Measurements from ENCODE around the gene SPSB1.
A peak's percentile ranks its signal among the peaks of the same experiment; 100 is the strongest.
"Not testable (repeated sequence)": the region's sequence is repeated elsewhere in the genome, so short reads cannot be mapped to it uniquely, and the experiment has no call there.

The SPSB1 gene

GRCh38 chr1:9369964-9370788, 77.5 kb downstream of the SPSB1 start:
- no peak for DNase-seq

DNA sequence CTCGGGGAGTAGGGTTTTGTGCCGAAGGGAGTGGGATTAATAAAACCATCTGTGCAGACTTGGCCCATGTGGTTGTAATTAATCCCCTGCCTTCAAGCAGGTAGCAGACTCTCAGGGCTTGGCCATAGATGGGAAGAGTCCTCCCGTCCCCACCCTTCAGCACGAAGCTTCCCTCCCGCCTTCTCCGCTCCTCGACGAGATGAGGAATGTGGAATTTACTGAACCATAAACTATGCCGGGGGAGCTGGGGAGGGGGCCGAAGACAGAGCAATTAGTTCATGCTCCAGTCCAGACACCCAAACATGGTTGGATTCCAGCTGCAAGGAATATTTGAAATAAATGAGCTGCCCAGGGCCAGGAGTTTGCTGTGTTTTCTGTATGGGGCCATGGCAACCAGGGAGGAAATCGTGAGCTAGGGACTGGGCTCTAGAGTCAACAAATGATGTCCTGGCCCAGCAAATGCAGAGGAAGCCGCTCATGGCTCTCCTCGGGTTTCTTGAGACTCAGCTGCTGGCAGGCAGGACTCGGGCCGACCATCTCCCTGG, 78.8 kb downstream of the SPSB1 start:
- no peak for DNase-seq

DNA sequence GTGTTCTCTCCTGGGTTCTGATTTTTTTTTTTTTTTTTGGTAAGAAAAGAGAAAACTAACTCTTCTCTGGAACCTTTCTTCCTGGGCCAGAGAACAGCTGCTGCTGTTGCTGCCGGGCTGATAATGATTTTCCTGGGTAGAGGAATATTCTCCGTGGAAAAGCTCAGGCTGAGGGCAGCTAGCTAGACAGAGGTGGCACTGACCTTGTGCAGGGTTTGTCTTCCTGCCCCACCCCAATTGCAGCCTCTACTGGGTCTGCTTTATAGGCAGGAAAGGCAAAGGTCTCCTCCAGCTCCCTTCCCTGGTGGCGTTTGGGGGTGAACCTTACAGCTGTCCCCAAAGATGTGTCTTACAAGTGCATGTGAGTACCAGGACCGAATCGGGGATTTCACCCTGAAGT, 79.3 kb downstream of the SPSB1 start:
- DNase-seq = no peak

GRCh38 chr1:9373619-9374018, 80.9 kb downstream of the SPSB1 start:
- DNase-seq = no peak

DNA sequence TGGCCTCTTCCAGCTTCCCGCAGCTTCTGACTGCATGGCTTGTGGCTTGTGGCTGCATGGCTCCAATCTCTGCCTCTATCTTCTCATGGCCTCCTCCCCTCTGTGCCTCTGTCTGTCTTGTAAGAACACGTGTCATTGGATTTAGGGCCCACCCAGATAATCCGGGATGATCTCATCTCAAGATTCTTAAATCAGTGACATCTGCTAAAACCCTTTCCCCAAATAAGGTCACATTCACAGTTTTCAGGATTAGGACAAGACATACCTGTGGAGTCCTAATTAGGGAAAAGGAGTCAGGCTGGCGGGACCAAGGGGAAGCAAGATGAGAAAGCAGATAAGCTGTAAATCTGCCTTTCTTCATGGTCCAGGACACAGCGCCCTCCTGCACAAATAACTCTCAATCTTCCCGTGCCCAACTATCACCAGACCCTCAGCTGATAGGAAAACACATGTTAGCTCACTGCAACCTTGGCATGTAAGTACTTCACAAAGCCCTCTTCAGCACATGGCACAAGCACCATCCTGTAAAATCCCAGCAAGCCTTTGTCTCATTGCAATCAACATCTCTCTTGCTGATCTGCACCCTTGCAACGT, 82.2 kb downstream of the SPSB1 start:
- DNase-seq = no peak

GRCh38 chr1:9375912-9376311, 83.2 kb downstream of the SPSB1 start:
- no peak for DNase-seq

GRCh38 chr1:9376430-9376829, 83.7 kb downstream of the SPSB1 start:
- no peak for DNase-seq

- no peak for DNase-seq
Observed at GRCh38 chr1:9376886-9377333, 84.2 kb downstream of the SPSB1 start.

DNA sequence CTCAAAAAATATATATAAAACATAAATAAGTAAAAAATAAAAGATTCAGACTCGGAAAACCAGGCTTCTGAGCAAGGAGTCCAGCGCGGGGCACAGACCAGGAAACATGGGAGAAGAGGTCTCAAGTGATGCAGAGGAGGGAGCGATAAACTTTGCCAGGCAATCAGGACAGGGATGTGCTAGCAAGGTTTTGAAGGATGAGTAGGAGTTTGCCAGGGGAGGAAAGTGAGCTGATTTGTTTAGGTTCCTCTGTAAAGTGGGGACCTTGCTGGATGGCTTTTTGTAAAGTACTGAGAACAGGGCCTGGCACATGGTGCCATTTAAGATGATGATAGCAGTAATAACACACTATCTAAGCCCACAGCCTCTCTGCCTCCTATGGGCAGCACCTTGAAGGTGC, 86.1 kb downstream of the SPSB1 start:
- no peak for DNase-seq

- no peak for DNase-seq
Observed at GRCh38 chr1:9380711-9381110, 88.0 kb downstream of the SPSB1 start.

DNA sequence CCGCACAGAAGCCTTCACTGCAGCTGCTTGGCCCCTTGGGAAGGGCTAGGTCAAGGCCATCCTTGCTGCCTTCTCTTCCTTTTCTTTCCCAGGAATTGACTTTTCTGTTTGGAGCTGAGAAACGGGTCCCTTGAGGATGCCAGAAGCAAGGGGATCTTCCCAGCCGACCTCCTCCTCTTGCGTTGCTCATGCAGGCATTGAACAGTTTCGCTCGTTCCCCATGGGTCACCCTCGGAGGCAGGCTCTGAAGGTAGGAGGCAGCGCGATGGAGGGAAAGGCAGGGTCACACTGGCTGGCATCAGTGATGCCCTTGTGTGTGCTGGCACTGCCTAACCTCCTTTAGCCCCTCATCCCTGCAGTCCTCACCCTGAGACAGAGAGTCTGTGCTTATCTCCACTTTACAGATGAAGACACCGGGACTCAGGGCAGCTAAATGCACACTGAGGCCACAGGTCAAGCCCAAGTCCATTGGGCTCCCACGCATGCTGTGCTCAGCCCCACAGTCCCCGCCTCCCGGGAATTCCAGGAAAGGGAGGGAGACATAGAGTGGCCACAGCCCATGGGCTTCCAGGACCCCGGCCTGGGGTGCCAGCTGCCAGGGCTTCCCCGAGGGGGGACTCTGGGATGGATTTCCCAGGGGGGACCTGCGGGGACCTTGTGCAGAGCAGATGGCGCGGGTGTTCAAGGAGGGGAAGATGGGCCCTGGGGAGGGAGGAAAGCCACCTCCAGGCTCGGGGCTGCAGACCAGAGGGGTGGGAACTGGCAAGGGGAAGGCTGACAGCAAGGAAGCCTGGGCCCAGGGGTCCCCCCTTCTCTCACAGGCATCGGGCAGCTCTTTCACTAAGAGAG, 90.2 kb downstream of the SPSB1 start:
- no peak for DNase-seq

DNA sequence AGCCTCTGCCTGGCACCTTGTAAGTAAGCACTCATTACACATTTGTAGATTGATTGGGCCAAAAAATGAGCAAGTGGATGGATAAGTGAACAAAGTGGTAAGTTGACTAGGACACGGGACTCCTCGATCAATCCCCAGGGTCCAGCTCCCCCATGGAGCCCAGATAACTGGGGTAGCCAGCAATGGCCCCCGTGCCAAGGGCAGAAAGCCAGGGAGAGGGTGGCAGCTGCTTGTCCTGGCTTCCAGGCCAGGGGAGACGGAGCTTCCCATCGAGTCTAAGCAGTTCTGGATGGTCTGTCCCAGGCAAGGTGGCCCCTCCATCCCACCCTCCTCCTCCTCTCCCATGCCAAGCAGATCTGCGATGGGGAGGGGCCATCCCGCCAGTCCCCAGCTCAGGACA, 91.4 kb downstream of the SPSB1 start:
- no peak for DNase-seq

- DNase-seq = no peak
Observed at GRCh38 chr1:9384751-9385245, 92.1 kb downstream of the SPSB1 start.

GRCh38 chr1:9385392-9385791, 92.7 kb downstream of the SPSB1 start:
- DNase-seq = not testable (repeated sequence)

- DNase-seq = peak in 1 of 5 experiments; percentile 29
Observed at GRCh38 chr1:9385801-9386573, 93.3 kb downstream of the SPSB1 start.

GRCh38 chr1:9388335-9389180, 95.9 kb downstream of the SPSB1 start:
- no peak for DNase-seq

DNA sequence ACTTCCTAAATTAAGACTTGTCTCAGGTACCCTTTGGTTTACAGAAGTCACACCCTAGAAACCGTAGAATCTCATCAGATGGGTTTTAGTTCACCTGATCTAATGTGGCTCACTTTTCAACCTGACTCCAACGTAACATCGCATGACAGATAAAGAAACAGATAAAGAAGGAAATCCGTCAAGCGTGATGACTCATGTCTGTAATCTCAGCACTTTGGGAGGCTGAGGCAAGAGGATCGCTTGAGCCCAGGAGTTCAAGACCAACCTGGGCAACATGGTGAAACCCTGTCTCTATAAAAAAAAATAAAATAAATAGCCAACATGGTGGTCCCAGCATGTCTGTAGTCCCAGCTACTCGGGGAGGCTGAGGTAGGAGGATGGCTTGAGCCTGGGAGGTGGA, 97.3 kb downstream of the SPSB1 start:
- peak in 1 of 5 experiments; percentile 78 for DNase-seq

GRCh38 chr1:9391620-9392019, 98.9 kb downstream of the SPSB1 start:
- no peak for DNase-seq

DNA sequence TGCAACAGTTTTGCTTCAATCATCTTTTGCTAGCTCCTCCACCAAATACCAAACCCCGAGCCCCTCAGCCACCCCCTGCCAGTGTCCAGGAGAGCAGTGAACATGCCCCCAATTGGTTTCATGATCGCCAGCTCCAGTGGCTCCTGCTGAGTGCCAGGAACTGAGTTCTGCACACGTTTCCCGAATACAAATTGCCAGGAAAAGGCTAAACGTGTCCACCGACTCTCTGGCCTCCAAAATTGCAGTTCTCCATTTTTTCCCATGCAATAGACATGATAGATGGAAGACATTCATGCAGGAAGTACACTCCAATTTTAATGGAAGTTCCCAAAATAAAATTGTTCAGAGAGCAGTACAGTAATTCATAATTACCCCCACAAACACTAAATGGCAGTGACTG, 101.3 kb downstream of the SPSB1 start:
- no peak for DNase-seq

DNA sequence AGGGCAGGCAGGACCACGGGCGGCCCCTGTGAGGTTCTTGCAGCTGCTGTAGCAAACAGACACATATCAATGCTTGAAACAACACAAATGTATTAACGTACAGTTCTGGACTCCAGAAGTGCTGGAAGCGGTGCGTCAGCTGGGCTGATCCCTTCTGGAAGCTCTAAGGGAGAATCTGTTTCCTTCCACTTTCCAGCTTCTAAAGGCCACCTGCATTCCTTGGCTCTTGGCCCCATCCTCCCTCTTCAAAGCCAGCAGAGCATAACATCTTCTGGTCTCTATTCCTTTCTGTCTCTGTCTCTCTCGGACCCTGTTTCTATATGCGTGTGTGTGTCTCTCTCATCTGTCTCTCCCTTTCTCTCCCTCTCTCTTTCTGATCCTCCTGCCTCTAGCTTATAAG, 102.3 kb downstream of the SPSB1 start:
- DNase-seq = no peak

GRCh38 chr1:9397047-9397446, 104.4 kb downstream of the SPSB1 start:
- DNase-seq = no peak

Data from T-helper 2 cell (primary cell).